HUES64 (cell line): ENCODE measurements around the gene MCL1.

Experiments
- H3K27ac ChIP-seq: 2 replicates; pipeline ENCODE4 v1.7.0; 2013; ENCODE audit warnings: low read depth, low read length, inconsistent platforms
- H3K27me3 ChIP-seq: 2 replicates; pipeline ENCODE4 v1.6.1; 2013; ENCODE audit warnings: mild to moderate bottlenecking, low read length; ENCODE audit not compliant: insufficient read depth
- H3K36me3 ChIP-seq: 2 replicates; pipeline ENCODE4 v1.6.1; 2013; ENCODE audit warnings: mild to moderate bottlenecking, low read length; ENCODE audit not compliant: insufficient read depth
- H3K4me1 ChIP-seq: 2 replicates; pipeline ENCODE4 v1.6.1; 2013; ENCODE audit warnings: mild to moderate bottlenecking, low read length, moderate library complexity; ENCODE audit not compliant: insufficient read depth
- H3K4me3 ChIP-seq: 2 replicates; pipeline ENCODE4 v1.5.1; 2013; ENCODE audit warnings: mild to moderate bottlenecking, low read length, moderate library complexity
- H3K9ac ChIP-seq: 2 replicates; pipeline ENCODE4 v1.6.1; 2013; ENCODE audit warnings: mild to moderate bottlenecking, low read depth, low read length
- H3K9me3 ChIP-seq: 2 replicates; pipeline ENCODE4 v1.6.1; 2013; ENCODE audit warnings: low read depth, low read length; ENCODE audit not compliant: insufficient read depth
- WGBS: fragments of 150-250, 120-280 bp; methylation state at CpG from one replicate; pipeline ENCODE4 v1.1.7; 2013; ENCODE audit warnings: missing lambda C conversion rate; 5-methylcytosine and 5-hydroxymethylcytosine counted together

The MCL1 gene

GRCh38 chr1:150529017-150529416 lies 50.4 kb downstream of the MCL1 start:
- Histone ChIP-seq H3K27ac (no peak overlapping the region), H3K4me3 (no peak overlapping the region), H3K9ac (0 out of 2 replicates have a peak overlapping the region, but pooled peaks have one; percentile 26), H3K4me1 (0 out of 2 replicates have a peak, but pooled peaks cover 4% of the 10 kb centered on the region), H3K27me3 (no peaks in the 10 kb centered on the region), H3K36me3 (no peaks in the 10 kb centered on the region), H3K9me3 (no peaks in the 10 kb centered on the region)
- WGBS, result 91% methylated on average over 4 of the region's 4 CpGs

GRCh38 chr1:150528196-150528595 lies 51.2 kb downstream of the MCL1 start:
- H3K4me3 ChIP-seq, result no peak overlapping the region
- 0 out of 2 replicates have a peak, but pooled peaks cover 4% of the 10 kb centered on the region for H3K4me1 ChIP-seq
- H3K27ac ChIP-seq, result no peak overlapping the region
- H3K9me3 ChIP-seq, result no peaks in the 10 kb centered on the region
- 94% methylated on average over 1 of the region's 1 CpG for WGBS
- no peak overlapping the region for H3K9ac ChIP-seq
- H3K27me3 ChIP-seq, result no peaks in the 10 kb centered on the region
- H3K36me3 ChIP-seq, result no peaks in the 10 kb centered on the region

GRCh38 chr1:150525348-150525747 lies 54.1 kb downstream of the MCL1 start:
- Histone ChIP-seq H3K27ac (no peak overlapping the region), H3K4me1 (no peaks in the 10 kb centered on the region), H3K9ac (no peak overlapping the region), H3K4me3 (no peak overlapping the region), H3K9me3 (no peaks in the 10 kb centered on the region), H3K36me3 (no peaks in the 10 kb centered on the region), H3K27me3 (no peaks in the 10 kb centered on the region)
- WGBS, result 92% methylated on average over 3 of the region's 3 CpGs
